HPDE6-E6E7 (cell line): ENCODE measurements around the gene KRTAP19-3.
"Not testable (repeated sequence)": the region's sequence is repeated elsewhere in the genome, so short reads cannot be mapped to it uniquely, and the experiment has no call there.

Experiments
- DNase-seq: peaks from one replicate; pipeline ENCODE4 v3.0.0; 2011; ENCODE audit warnings: missing footprints; ENCODE audit errors: extremely low spot score

KRTAP19-3 gene

GRCh38 chr21:30491963-30492428, at the start of gene KRTAP19-3:
Gene KRTAP19-3 (minus strand): TSS chr21:30492013. CDS start chr21:30491957, 56 bp downstream.
- no peak for DNase-seq

- DNase-seq = no peak
Observed at GRCh38 chr21:30518876-30519275, 27.1 kb upstream of the KRTAP19-3 start.

- no peak for DNase-seq
Observed at GRCh38 chr21:30515681-30516080, 23.9 kb upstream of the KRTAP19-3 start.

- DNase-seq = not testable (repeated sequence)
Observed at GRCh38 chr21:30505621-30506205, 13.9 kb upstream of the KRTAP19-3 start.

- no peak for DNase-seq
Observed at GRCh38 chr21:30502041-30502440, 10.2 kb upstream of the KRTAP19-3 start, which contains the start of gene KRTAP19-5. Gene KRTAP19-5 (minus strand): TSS chr21:30502141. CDS start chr21:30502090, 51 bp downstream.

- DNase-seq = no peak
Observed at GRCh38 chr21:30497065-30497464, 5.3 kb upstream of the KRTAP19-3 start, which contains the start of gene KRTAP19-4. Gene KRTAP19-4 (minus strand): TSS chr21:30497165. CDS start chr21:30497110, 55 bp downstream.

GRCh38 chr21:30487336-30487735, 4.5 kb downstream of the KRTAP19-3 start, which contains the start of gene KRTAP19-2:
Gene KRTAP19-2 (minus strand): TSS chr21:30487436. CDS start chr21:30487348, 88 bp downstream.
- DNase-seq = no peak

- no peak for DNase-seq
Observed at GRCh38 chr21:30486180-30486579, 5.6 kb downstream of the KRTAP19-3 start.

GRCh38 chr21:30482130-30482529, 9.7 kb downstream of the KRTAP19-3 start:
- no peak for DNase-seq

- no peak for DNase-seq
Observed at GRCh38 chr21:30480145-30480544, 11.7 kb downstream of the KRTAP19-3 start, which contains the start of gene KRTAP19-1. Gene KRTAP19-1 (minus strand): TSS chr21:30480367. CDS start chr21:30480317, 50 bp downstream.

- DNase-seq = no peak
Observed at GRCh38 chr21:30479259-30479658, 12.6 kb downstream of the KRTAP19-3 start.

GRCh38 chr21:30478004-30478403, 13.8 kb downstream of the KRTAP19-3 start:
- DNase-seq = no peak

GRCh38 chr21:30468900-30469714, 22.7 kb downstream of the KRTAP19-3 start:
- DNase-seq = no peak

GRCh38 chr21:30463713-30464112, 28.1 kb downstream of the KRTAP19-3 start:
- no peak for DNase-seq

GRCh38 chr21:30448514-30448913, 43.3 kb downstream of the KRTAP19-3 start:
- DNase-seq = no peak

GRCh38 chr21:30447056-30447455, 44.8 kb downstream of the KRTAP19-3 start:
- DNase-seq = no peak

GRCh38 chr21:30444204-30444603, 47.6 kb downstream of the KRTAP19-3 start:
- DNase-seq = no peak

- no peak for DNase-seq
Observed at GRCh38 chr21:30443226-30443625, 48.6 kb downstream of the KRTAP19-3 start.
